Neural progenitor cell (in vitro differentiated cells): ENCODE data around the gene CUL1.

ENCODE experiments used
- EZH2 ChIP-seq: fragments of 200-600 bp; sonication (generic); IDR thresholded peaks from 2 replicates; pipeline ENCODE4 v1.6.1; 2017; ENCODE audit warnings: antibody characterized with exemption, mild to moderate bottlenecking, moderate library complexity
- EZH2phosphoT487 ChIP-seq: fragments of 200-600 bp; sonication (generic); IDR thresholded peaks from 2 replicates; pipeline ENCODE4 v1.6.1; 2017; ENCODE audit warnings: antibody characterized with exemption
- TF ChIP-seq, protein P1 (sequence below): fragments of 200-600 bp; sonication (generic); IDR thresholded peaks from 2 replicates; pipeline ENCODE4 v1.5.1; 2017; ENCODE audit warnings: antibody characterized with exemption, mild to moderate bottlenecking

GRCh38 chr7:148811892-148812291 is 113.2 kb downstream of the CUL1 start:
- TF ChIP-seq EZH2 (no peak), EZH2phosphoT487 (no peak)
- TF ChIP-seq, protein P1, sequence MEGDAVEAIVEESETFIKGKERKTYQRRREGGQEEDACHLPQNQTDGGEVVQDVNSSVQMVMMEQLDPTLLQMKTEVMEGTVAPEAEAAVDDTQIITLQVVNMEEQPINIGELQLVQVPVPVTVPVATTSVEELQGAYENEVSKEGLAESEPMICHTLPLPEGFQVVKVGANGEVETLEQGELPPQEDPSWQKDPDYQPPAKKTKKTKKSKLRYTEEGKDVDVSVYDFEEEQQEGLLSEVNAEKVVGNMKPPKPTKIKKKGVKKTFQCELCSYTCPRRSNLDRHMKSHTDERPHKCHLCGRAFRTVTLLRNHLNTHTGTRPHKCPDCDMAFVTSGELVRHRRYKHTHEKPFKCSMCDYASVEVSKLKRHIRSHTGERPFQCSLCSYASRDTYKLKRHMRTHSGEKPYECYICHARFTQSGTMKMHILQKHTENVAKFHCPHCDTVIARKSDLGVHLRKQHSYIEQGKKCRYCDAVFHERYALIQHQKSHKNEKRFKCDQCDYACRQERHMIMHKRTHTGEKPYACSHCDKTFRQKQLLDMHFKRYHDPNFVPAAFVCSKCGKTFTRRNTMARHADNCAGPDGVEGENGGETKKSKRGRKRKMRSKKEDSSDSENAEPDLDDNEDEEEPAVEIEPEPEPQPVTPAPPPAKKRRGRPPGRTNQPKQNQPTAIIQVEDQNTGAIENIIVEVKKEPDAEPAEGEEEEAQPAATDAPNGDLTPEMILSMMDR = no peak
